Measurements from ENCODE around the gene TXNL1. TPM values are rescaled to one million over a fixed set of nuclear protein-coding genes. Genes with fewer than 3 reads are reported as not detected.
"Not testable (repeated sequence)": the region's sequence is repeated elsewhere in the genome, so short reads cannot be mapped to it uniquely, and the experiment has no call there.

TXNL1 gene
- total RNA-seq, 1 donor from 2014 or later, result 51.4 TPM

- no peak for DNase-seq (ENCODE audit: low read depth)
- no peak overlapping the region for H3K4me3 ChIP-seq (ENCODE audit: low read depth, low read length)
- TF ChIP-seq, protein P1, sequence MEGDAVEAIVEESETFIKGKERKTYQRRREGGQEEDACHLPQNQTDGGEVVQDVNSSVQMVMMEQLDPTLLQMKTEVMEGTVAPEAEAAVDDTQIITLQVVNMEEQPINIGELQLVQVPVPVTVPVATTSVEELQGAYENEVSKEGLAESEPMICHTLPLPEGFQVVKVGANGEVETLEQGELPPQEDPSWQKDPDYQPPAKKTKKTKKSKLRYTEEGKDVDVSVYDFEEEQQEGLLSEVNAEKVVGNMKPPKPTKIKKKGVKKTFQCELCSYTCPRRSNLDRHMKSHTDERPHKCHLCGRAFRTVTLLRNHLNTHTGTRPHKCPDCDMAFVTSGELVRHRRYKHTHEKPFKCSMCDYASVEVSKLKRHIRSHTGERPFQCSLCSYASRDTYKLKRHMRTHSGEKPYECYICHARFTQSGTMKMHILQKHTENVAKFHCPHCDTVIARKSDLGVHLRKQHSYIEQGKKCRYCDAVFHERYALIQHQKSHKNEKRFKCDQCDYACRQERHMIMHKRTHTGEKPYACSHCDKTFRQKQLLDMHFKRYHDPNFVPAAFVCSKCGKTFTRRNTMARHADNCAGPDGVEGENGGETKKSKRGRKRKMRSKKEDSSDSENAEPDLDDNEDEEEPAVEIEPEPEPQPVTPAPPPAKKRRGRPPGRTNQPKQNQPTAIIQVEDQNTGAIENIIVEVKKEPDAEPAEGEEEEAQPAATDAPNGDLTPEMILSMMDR (conservative IDR thresholded peaks at IDR 0.05; ENCODE audit: low read depth, low read length), result no peak
Observed at GRCh38 chr18:56662902-56663301, 24.5 kb upstream of the TXNL1 start.

DNA sequence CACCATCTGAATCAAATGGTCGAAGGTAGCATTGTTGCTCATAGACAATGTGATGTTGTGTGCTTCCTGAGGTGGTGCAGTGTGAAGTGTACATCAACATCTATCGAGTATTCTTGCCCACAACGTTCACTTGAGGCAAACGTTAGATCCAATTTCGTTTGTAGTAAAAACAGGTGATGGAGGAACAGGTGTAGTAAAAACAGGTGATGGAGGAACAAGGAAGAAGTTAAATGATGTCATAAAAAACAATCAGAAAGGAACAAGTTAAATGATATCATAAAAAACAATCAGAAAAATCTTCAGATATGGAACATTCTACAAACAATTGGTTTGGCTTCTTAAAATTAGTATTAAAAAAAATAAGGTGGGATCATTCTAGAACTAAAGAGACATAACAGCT, 24.1 kb upstream of the TXNL1 start:
- H3K4me3 ChIP-seq (ENCODE audit: low read depth, low read length), result no peak overlapping the region
- no peak for DNase-seq (ENCODE audit: low read depth)
- TF ChIP-seq, protein P1 (conservative IDR thresholded peaks at IDR 0.05; ENCODE audit: low read depth, low read length), result no peak

- TF ChIP-seq, protein P1 (conservative IDR thresholded peaks at IDR 0.05; ENCODE audit: low read depth, low read length), result no peak
- H3K4me3 ChIP-seq (ENCODE audit: low read depth, low read length), result no peak overlapping the region
- no peak for DNase-seq (ENCODE audit: low read depth)
Observed at GRCh38 chr18:56662063-56662408, 23.6 kb upstream of the TXNL1 start.

DNA sequence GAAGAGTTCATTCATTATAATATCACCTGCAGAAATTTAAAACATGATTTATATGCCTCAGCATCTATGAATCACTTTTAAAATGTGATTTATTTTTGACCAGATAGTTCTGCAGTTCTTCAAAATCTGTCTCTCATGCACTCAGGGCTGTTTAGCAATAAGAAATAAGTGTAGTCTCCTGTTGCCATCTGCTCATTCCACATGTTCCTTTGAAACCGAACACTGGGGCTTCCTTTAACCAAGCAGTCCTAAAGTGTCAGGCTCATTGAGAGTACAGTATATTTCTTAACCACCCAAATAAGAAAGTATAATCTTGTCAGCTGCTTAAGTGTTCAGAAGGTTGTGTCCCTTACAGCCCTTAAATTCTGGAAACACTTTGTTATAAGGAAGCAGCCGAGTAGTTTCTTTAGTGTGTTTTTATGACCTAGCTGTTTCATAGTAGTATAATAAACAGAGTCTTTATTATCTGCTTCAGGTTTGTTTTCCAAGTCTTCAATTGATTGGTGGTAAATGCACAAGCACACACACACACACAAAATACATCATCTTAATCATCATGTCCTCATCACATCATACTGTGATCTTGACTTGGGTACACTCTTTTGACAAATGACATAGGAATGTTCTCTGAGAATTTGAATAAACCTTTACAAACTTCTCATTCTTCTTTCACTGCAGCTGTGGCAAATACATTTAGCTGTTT, 23.1 kb upstream of the TXNL1 start:
- DNase-seq (ENCODE audit: low read depth), result no peak
- no peak overlapping the region for H3K4me3 ChIP-seq (ENCODE audit: low read depth, low read length)
- TF ChIP-seq, protein P1 (conservative IDR thresholded peaks at IDR 0.05; ENCODE audit: low read depth, low read length), result no peak

DNA sequence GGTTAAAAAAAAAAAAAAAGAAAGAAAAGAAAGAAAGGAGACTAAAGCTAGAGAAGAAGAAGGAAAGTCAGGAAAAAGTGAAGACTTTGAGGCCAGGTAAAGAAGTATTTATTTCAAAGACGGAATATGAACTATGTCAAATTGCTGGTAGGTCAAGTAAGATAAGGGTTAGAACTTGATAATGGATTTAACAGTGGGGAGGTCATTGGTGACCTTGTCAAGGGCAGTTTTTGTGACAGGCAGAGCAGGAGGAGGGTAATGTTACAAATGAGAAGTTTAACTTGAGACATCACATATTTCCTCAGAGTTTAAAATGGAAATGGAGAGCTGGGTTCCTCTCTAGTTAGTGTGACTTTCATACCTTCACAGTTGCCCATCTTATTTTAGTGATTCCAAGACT, 22.3 kb upstream of the TXNL1 start:
- no peak for DNase-seq (ENCODE audit: low read depth)
- H3K4me3 ChIP-seq (ENCODE audit: low read depth, low read length), result no peak overlapping the region
- TF ChIP-seq, protein P1 (conservative IDR thresholded peaks at IDR 0.05; ENCODE audit: low read depth, low read length), result no peak

DNA sequence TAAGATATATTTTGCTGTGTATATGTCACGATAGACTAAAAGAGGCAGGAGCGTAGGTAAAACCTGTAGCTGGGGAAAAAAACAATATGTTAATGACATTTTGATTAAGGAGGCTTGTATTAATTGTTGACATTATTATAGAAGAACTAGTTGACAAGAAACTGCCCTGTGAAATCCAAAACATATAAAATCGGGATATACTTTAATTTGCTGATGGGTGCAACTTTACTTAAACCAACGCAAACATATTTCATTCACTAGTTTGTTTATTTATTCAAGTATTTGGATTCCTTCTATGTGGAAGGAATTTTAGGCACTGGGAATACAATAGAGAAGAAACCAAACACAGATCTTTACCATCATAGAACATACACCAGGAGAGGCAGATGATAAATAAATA, 20.7 kb upstream of the TXNL1 start:
- TF ChIP-seq, protein P1 (conservative IDR thresholded peaks at IDR 0.05; ENCODE audit: low read depth, low read length), result no peak
- no peak overlapping the region for H3K4me3 ChIP-seq (ENCODE audit: low read depth, low read length)
- DNase-seq (ENCODE audit: low read depth), result no peak

DNA sequence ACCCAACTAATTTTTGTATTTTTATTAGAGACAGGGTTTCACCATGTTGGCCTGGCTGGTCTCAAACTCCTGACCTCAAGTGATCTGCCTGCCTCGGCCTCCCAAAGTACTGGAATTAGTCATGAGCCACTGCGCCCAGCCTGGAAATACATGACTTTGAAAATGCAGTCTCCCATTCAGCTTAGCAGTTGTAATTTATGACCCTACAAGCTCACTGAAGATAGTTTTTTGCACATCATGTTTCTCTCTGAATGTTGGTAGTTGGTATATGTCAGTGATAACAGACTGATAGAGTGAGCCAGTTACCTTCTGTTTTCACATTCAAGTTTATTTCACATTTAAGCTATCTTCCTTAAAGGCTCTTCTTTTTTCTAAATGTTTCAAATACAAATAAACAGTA, 19.9 kb upstream of the TXNL1 start:
- no peak overlapping the region for H3K4me3 ChIP-seq (ENCODE audit: low read depth, low read length)
- DNase-seq (ENCODE audit: low read depth), result no peak
- TF ChIP-seq, protein P1 (conservative IDR thresholded peaks at IDR 0.05; ENCODE audit: low read depth, low read length), result no peak

- not testable (repeated sequence) for DNase-seq (ENCODE audit: low read depth); H3K4me3 ChIP-seq (ENCODE audit: low read depth, low read length)
Observed at GRCh38 chr18:56654280-56654679, 15.9 kb upstream of the TXNL1 start.

All from epithelial cell of proximal tubule (primary cell).